LNCAP (cell line): ENCODE measurements around the gene CFAP157.

Experiments used
- CTCF ChIP-seq: fragments of 450-650 bp; IDR thresholded peaks from 2 replicates; pipeline ENCODE4 v1.5.1; 2017; ENCODE audit warnings: mild to moderate bottlenecking

The CFAP157 gene

DNA sequence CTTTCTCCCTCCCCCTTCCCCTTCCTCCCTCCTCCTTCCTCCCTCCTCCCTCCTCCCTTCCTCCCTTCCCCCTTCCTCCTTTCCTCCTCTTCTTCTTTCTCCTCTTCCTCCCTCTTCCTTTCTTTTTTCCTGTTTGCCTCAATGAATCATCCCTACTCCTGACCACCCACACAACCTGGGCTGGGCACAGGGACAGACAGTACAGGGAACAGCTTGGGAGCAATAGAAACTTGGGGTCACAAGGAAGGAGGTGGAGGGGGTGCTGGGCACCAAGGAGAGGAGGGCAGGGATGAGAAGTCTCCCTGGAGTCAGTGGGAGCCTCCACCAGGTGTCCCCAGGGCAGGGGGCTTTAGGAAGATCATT is 14.1 kb downstream of the CFAP157 start:
- TF ChIP-seq CTCF: no peak

DNA sequence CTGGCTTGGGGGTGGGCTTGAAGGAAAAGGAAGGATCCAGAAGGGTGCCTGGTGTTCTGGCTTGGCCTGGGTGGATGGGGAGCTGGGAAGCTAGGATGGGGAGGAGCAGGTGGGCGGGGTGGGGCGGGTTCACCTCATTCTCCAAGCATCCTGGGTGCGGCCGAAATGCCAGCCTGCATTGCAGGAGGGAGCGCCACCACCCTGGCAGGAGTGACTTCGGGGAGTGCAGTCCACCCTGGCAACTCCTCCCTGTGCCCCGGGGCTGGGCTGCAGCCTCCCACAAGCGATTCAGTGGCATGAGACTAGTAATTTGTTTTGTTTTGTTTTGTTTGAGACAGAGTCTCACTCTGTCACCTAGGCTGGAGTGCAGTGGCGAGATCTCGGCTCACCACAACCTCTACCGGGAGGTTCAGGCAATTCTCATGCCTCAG is 14.6 kb downstream of the CFAP157 start:
- TF ChIP-seq CTCF: no peak

DNA sequence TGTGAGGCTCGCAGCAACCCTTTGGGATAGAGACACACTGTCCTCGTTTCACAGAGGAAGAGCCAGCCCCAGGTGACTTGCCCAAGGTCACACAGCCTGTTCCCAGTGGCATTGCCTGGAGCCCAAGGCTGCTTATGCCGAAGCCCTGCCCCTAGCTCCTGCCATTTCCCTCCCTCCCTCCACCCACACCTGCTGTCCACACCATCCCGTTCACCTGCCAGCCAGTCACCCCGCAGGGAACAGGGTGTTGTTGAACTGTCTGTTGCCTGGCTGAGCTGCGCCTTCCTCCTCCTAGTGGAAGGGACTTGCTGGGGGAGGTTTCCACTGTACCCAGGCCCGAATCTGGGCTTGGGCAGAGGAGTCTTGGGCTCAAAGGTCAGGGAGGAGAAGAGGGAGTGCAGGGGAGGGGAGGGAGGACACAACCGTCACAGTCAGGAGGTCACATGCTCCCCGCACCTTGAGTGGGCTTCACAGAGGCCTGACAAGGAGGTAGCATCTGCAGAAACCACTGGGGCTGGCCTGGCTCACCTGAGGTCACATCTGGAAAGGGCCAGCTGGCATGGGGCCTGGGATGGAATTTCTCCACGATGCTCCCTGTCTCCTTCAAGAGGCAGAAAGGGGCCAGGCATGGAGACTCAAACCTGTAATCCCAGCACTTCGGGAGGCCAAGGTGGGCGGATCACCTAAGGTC is 15.4 kb downstream of the CFAP157 start:
- TF ChIP-seq CTCF: no peak

DNA sequence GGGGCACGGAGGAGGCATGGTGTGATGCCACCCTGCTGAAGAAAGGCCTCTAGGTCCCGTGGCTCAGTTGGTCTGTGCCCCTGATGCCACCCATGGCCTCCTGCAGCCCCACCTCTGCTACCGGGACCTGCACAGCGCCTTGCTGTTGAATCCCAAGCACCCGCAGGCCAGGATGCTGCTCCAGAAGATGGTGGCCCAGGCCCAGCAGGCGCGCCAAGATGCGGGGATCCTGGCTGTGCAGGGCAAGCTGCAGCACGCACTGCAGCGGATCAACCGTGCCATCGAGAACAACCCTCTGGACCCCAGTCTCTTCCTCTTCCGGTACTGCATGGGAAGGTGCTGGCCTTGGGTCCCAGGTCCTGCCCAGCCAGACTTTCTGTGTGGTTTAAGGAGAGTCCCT is 16.2 kb downstream of the CFAP157 start:
- no peak for TF ChIP-seq CTCF

DNA sequence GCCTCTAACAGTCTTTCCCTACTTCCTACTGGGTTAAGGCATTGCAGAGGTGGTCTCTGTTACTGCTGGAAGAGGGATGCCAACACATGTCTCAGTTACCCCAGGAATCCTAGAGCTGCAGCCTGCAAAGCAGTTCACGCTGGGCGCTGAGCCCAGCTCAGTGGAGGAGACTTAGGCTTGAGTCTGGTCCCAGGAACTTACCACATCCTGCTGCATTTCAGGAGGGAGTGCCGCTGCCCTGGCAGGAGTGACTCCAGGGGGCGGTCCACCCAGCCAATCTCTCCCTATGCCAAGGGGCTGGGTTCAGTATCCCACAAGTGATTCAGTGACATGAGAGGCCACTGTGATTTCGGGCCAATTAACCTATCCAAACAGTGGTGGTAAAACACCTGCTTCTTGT is 16.7 kb downstream of the CFAP157 start:
- TF ChIP-seq CTCF: no peak

DNA sequence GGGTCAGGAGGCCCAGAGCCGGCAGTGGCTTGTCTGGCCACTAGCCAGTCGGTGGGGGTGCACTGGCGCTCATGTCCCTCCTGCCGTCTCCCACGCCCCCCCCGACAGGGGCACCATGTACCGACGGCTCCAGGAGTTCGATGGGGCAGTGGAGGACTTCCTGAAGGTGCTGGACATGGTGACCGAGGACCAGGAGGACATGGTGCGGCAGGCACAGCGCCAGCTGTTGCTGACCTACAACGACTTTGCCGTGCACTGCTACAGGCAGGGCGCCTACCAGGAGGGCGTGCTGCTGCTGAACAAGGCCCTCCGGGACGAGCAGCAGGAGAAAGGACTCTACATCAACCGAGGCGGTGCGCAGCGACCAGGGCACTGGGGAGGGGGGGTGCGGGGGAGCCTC is 17.2 kb downstream of the CFAP157 start:
- TF ChIP-seq CTCF: no peak

GRCh38 chr9:127726871-127727270 is 20.1 kb downstream of the CFAP157 start:
- TF ChIP-seq CTCF: no peak

GRCh38 chr9:127728808-127729207 is 22.0 kb downstream of the CFAP157 start:
- TF ChIP-seq CTCF: no peak
